IMR-90 (cell line): ENCODE results near the gene ZIC3. TPM values are rescaled to one million over a fixed set of nuclear protein-coding genes. Genes with fewer than 3 reads are reported as not detected.

Experiments used
- ATAC-seq: fragments of 200-7000 bp; cut with Tn5 transposase; 2 replicates; pipeline ENCODE4 v1.9.1; 2020; ENCODE audit warnings: low read depth, mild to moderate bottlenecking, moderate library complexity
- BruUV-seq: library from RNA; stranded (reverse); fragments of 400-500 nt; replicated peaks from 2 replicates; lab custom pipeline; 2021; lab: Mats Ljungman, UMichigan
- CTCF ChIA-PET: fragments of 300-600 bp; formaldehyde crosslinking; extraction: SDS; loops from one replicate; lab custom pipeline; 2021; ENCODE audit warnings: antibody characterized with exemption; lab: Yijun Ruan, JAX
- POLR2A ChIA-PET: fragments of 300-600 bp; sonication (Branson Sonifier 250); formaldehyde crosslinking; loops from one replicate; lab custom pipeline; 2022; ENCODE audit warnings: antibody characterized with exemption; ENCODE audit not compliant: unreplicated experiment; lab: Charles Lee
- DNase-seq: peaks from one replicate; pipeline ENCODE4 v3.0.0; 2013
- H2AFZ ChIP-seq: replicated peaks from 2 replicates; pipeline ENCODE3; 2013; ENCODE audit warnings: low read length, mild to moderate bottlenecking; ENCODE audit not compliant: poor library complexity
- H2AK5ac ChIP-seq: 2 replicates; pipeline ENCODE4 v1.6.1; 2013; ENCODE audit warnings: low read depth, low read length, inconsistent platforms
- H2AK9ac ChIP-seq: replicated peaks from 2 replicates; pipeline ENCODE3; 2013; ENCODE audit warnings: mild to moderate bottlenecking, low read depth, low read length, moderate library complexity; ENCODE audit not compliant: poor library complexity
- H2BK120ac ChIP-seq: 2 replicates; pipeline ENCODE4 v1.6.1; 2013; ENCODE audit warnings: low read depth, low read length, inconsistent platforms
- H2BK15ac ChIP-seq: 3 replicates; pipeline ENCODE4 v1.6.1; 2013; ENCODE audit warnings: low read depth, low read length, inconsistent platforms
- H2BK20ac ChIP-seq: 2 replicates; pipeline ENCODE4 v1.6.1; 2013; ENCODE audit warnings: low read depth, mild to moderate bottlenecking, inconsistent platforms, low read length, moderate library complexity
- H2BK5ac ChIP-seq: 2 replicates; pipeline ENCODE4 v1.6.1; 2013; ENCODE audit warnings: mild to moderate bottlenecking, low read depth, low read length, inconsistent platforms; ENCODE audit not compliant: poor library complexity, severe bottlenecking
- H3K14ac ChIP-seq: replicated peaks from 2 replicates; pipeline ENCODE4 v1.6.1; 2013; ENCODE audit warnings: low read depth, low read length, inconsistent platforms
- H3K18ac ChIP-seq: 2 replicates; pipeline ENCODE4 v1.6.1; 2013; ENCODE audit warnings: low read depth, low read length, control low read depth
- H3K23ac ChIP-seq: 2 replicates; pipeline ENCODE4 v1.6.1; 2013; ENCODE audit warnings: low read depth, low read length, inconsistent platforms
- H3K27ac ChIP-seq: 2 replicates; pipeline ENCODE4 v1.5.1; 2013; ENCODE audit warnings: mild to moderate bottlenecking, control low read depth, low read length; ENCODE audit not compliant: insufficient read depth
- H3K27me3 ChIP-seq: 2 replicates; pipeline ENCODE4 v1.6.1; 2013; ENCODE audit warnings: low read length; ENCODE audit not compliant: control insufficient read depth, insufficient read depth
- H3K36me3 ChIP-seq: 2 replicates; pipeline ENCODE4 v1.6.1; 2013; ENCODE audit warnings: low read length, mixed read lengths; ENCODE audit not compliant: control insufficient read depth, insufficient read depth
- H3K4ac ChIP-seq: 2 replicates; pipeline ENCODE4 v1.6.1; 2013; ENCODE audit warnings: low read depth, low read length, inconsistent platforms
- H3K4me1 ChIP-seq: 2 replicates; pipeline ENCODE4 v1.6.1; 2013; ENCODE audit warnings: low read length, mixed read lengths; ENCODE audit not compliant: control insufficient read depth, insufficient read depth
- H3K4me2 ChIP-seq: 2 replicates; pipeline ENCODE4 v1.6.1; 2013; ENCODE audit warnings: low read depth, mild to moderate bottlenecking, control low read depth, low read length, moderate library complexity
- H3K4me3 ChIP-seq: 2 replicates; pipeline ENCODE4 v1.5.1; 2013; ENCODE audit warnings: low read depth, mild to moderate bottlenecking, control low read depth, low read length, moderate library complexity; ENCODE audit not compliant: insufficient read depth
- H3K56ac ChIP-seq: 2 replicates; pipeline ENCODE4 v1.6.1; 2013; ENCODE audit warnings: low read length, inconsistent platforms; ENCODE audit not compliant: insufficient read depth; ENCODE audit errors: extremely low read depth
- H3K79me1 ChIP-seq, 2 experiments: 2 replicates each; pipeline ENCODE4 v1.6.1; 2013; ENCODE audit warnings: low read length in 2 of 2, inconsistent platforms in 1 of 2, low read depth in 1 of 2
- H3K9ac ChIP-seq: 2 replicates; pipeline ENCODE4 v1.6.1; 2013; ENCODE audit warnings: low read depth, low read length, control low read depth
- H3K9me1 ChIP-seq: 2 replicates; pipeline ENCODE4 v1.6.1; 2013; ENCODE audit warnings: low read length, inconsistent platforms; ENCODE audit not compliant: insufficient read depth
- H3K9me3 ChIP-seq: 2 replicates; pipeline ENCODE4 v1.6.1; 2013; ENCODE audit warnings: low read length; ENCODE audit not compliant: control insufficient read depth, insufficient read depth
- H4K20me1 ChIP-seq: 2 replicates; pipeline ENCODE4 v1.6.1; 2013; ENCODE audit warnings: low read length, inconsistent platforms; ENCODE audit not compliant: insufficient read depth
- H4K5ac ChIP-seq: 2 replicates; pipeline ENCODE4 v1.6.1; 2013; ENCODE audit warnings: mild to moderate bottlenecking, low read depth, low read length, control low read depth
- H4K8ac ChIP-seq, 2 experiments: 2 replicates each; pipeline ENCODE4 v1.6.1; 2013; ENCODE audit warnings: low read depth in 2 of 2, low read length in 2 of 2, control low read depth in 1 of 2, inconsistent platforms in 1 of 2
- H4K91ac ChIP-seq: 2 replicates; pipeline ENCODE4 v1.6.1; 2013; ENCODE audit warnings: low read depth, low read length, inconsistent platforms; ENCODE audit not compliant: insufficient read depth
- BHLHE40 ChIP-seq: fragments of 150-350 bp; IDR thresholded peaks from 2 replicates; pipeline ENCODE4 v1.6.1; 2016; ENCODE audit warnings: mild to moderate bottlenecking, low read depth, low read length
- CEBPB ChIP-seq: IDR thresholded peaks from 2 replicates; pipeline ENCODE4 v1.6.1; 2012; ENCODE audit warnings: low read depth, low read length, improper control_type of control experiment
- CTCF ChIP-seq: conservative IDR thresholded peaks from 2 replicates; pipeline ENCODE4 v1.5.1; 2012; ENCODE audit warnings: mild to moderate bottlenecking, low read depth, low read length, improper control_type of control experiment
- FOS ChIP-seq: fragments of 150-350 bp; IDR thresholded peaks from 2 replicates; pipeline ENCODE4 v1.6.1; 2016; ENCODE audit warnings: low read depth, low read length
- MAFK ChIP-seq: IDR thresholded peaks from 2 replicates; pipeline ENCODE4 v1.6.1; 2012; ENCODE audit warnings: low read depth, low read length, improper control_type of control experiment
- MAZ ChIP-seq: IDR thresholded peaks from 2 replicates; pipeline ENCODE4 v1.6.1; 2012; ENCODE audit warnings: low read depth, mild to moderate bottlenecking, low read length, improper control_type of control experiment, moderate library complexity, borderline replicate concordance
- MXI1 ChIP-seq: IDR thresholded peaks from 2 replicates; pipeline ENCODE4 v1.6.1; 2012; ENCODE audit warnings: low read depth, mild to moderate bottlenecking, low read length, moderate library complexity, borderline replicate concordance
- POLR2A ChIP-seq: IDR thresholded peaks from 2 replicates; pipeline ENCODE4 v1.6.1; 2012; ENCODE audit warnings: mild to moderate bottlenecking, low read depth, low read length
- RFX5 ChIP-seq: IDR thresholded peaks from 2 replicates; pipeline ENCODE4 v1.8.0; 2012; ENCODE audit warnings: low read depth, mild to moderate bottlenecking, low read length, moderate library complexity
- SMC3 ChIP-seq: fragments of 150-350 bp; IDR thresholded peaks from 2 replicates; pipeline ENCODE4 v1.6.1; 2016; ENCODE audit warnings: low read depth, mild to moderate bottlenecking, antibody characterized with exemption, low read length, moderate library complexity
- USF2 ChIP-seq: fragments of 150-350 bp; IDR thresholded peaks from 2 replicates; pipeline ENCODE4 v1.6.1; 2017; ENCODE audit warnings: mild to moderate bottlenecking, antibody characterized with exemption, low read length, low read depth
- WGBS, 2 experiments: methylation state at CpG; one replicate each; pipeline versions ENCODE4 v1.1.5 to v1.1.7; 2013; ENCODE audit warnings: missing lambda C conversion rate in 2 of 2; ENCODE audit not compliant: insufficient read length in 1 of 2; ENCODE audit errors: extremely low coverage in 2 of 2; 5-methylcytosine and 5-hydroxymethylcytosine counted together
- dilution Hi-C: fragments of 300-500 bp; cut with HindIII; formaldehyde crosslinking; loops from one replicate; pipeline ENCODE4 v1.14.3; 2018; ENCODE audit warnings: low sequenced_read_pairs; ENCODE audit not compliant: unreplicated experiment
- in situ Hi-C: fragments of 300-500 bp; cut with MboI; formaldehyde crosslinking; loops from 3 replicates; pipeline ENCODE4 v1.14.3; 2019; ENCODE audit warnings: low sequenced_read_pairs, inconsistent platforms, mixed read lengths
- intact Hi-C: fragments of 100-400 bp; cut with micrococcal nuclease; formaldehyde crosslinking; loops from 2 replicates; pipeline ENCODE4 v1.10.0; 2022
- polyA plus RNA-seq, 3 experiments: library from polyadenylated mRNA; depleted of rRNA; stranded (reverse); fragments of >200 nt; gene quantifications; 2 replicates each; pipeline ENCODE4 v1.2.3, GENCODE V29; 2012; ENCODE audit warnings: low replicate concordance in 1 of 3
- total RNA-seq: library from RNA; depleted of rRNA; stranded (reverse); fragments of >200 nt; gene quantifications from 2 replicates; pipeline ENCODE4 v1.2.3, GENCODE V29; 2012
- TF ChIP-seq, protein P1 (sequence below): fragments of 150-350 bp; IDR thresholded peaks from 2 replicates; pipeline ENCODE4 v1.6.1; 2016; ENCODE audit warnings: low read depth, mild to moderate bottlenecking, low read length, moderate library complexity, borderline replicate concordance

Gene ZIC3
- total and polyA plus RNA-seq, 2 of the 4 experiments (the other 2 are of a cell fraction): not detected

DNA sequence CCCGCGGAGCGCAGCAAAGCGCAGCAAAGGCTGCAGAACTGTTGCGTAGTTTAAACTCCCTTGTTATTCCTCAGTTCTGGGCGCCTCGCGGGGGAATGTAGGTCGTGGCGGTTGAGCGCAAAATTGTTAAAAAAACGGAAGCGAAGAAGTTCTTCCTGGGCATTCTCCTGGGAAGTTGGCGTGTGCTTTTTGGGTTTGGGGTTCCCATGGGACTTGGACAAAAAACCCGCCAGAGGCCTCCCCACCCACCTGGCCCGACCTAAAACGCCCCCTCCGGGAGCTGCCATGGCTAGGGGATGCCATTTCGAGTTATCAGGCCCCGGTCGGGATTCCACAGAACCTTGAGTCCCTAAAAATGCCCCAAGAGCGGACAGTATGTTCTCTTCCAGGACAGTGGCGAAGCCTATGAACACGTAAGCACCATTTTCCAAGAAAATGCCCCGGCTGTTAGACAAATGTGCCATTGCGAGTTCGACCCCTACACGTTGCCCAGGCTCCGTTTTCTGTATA lies 8.9 kb downstream of the ZIC3 start:
- ATAC-seq: no peak
- POLR2A ChIA-PET: no interaction called here
- CTCF ChIA-PET: no interaction called here

More for the DNA sequence above, 8.9 kb downstream of the ZIC3 start:
- Histone ChIP-seq H3K4me3 (no peak overlapping the region), H4K8ac (no peak overlapping the region), H3K9me1 (no peaks in the 10 kb centered on the region), H2AK9ac (no peak overlapping the region), H4K5ac (no peak overlapping the region), H3K4me2 (no peak overlapping the region), H4K20me1 (no peaks in the 10 kb centered on the region), H3K9me3 (no peaks in the 10 kb centered on the region), H3K56ac (no peak overlapping the region), H2BK5ac (no peak overlapping the region), H4K91ac (no peak overlapping the region), H3K4me1 (no peaks in the 10 kb centered on the region), H3K79me1 (no peaks in the 10 kb centered on the region), H2BK120ac (no peak overlapping the region), H3K27ac (no peak overlapping the region), H2AFZ (no peak overlapping the region), H3K23ac (no peak overlapping the region), H3K18ac (no peak overlapping the region), H3K14ac (no peak overlapping the region), H3K4ac (no peak overlapping the region), H3K36me3 (no peaks in the 10 kb centered on the region), H2AK5ac (no peak overlapping the region), H2BK15ac (no peak overlapping the region), H3K9ac (no peak overlapping the region), H2BK20ac (no peak overlapping the region), H3K27me3 (peaks cover 2% of the 10 kb centered on the region; the same call in 1 of the 2 replicates)
- TF ChIP-seq FOS: no peak
- no peak for TF ChIP-seq BHLHE40
- TF ChIP-seq MAFK: no peak
- TF ChIP-seq CTCF: no peak
- TF ChIP-seq USF2: no peak
- TF ChIP-seq MXI1: no peak
- no peak for TF ChIP-seq MAZ
- TF ChIP-seq CEBPB: no peak
- TF ChIP-seq SMC3: no peak
- TF ChIP-seq, protein P1, sequence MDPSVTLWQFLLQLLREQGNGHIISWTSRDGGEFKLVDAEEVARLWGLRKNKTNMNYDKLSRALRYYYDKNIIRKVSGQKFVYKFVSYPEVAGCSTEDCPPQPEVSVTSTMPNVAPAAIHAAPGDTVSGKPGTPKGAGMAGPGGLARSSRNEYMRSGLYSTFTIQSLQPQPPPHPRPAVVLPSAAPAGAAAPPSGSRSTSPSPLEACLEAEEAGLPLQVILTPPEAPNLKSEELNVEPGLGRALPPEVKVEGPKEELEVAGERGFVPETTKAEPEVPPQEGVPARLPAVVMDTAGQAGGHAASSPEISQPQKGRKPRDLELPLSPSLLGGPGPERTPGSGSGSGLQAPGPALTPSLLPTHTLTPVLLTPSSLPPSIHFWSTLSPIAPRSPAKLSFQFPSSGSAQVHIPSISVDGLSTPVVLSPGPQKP: no peak
- TF ChIP-seq RFX5: no peak
- no peak for TF ChIP-seq POLR2A
- DNase-seq: no peak
- in situ Hi-C loops (no loop called here), dilution Hi-C loops (no loop called here), intact Hi-C loops (no loop called here)
- no TSS peak for BruUV-seq
- WGBS, 2 experiments: 49% methylated on average over 5 of the region's 29 CpGs; no CpG with 5 or more reads in 1 of the 2 experiments
